IMR-90 (cell line): ENCODE results near the gene KLRB1. TPM values are rescaled to one million over a fixed set of nuclear protein-coding genes. Genes with fewer than 3 reads are reported as not detected.

Experiments
- ATAC-seq: fragments of 200-7000 bp; cut with Tn5 transposase; 2 replicates; pipeline ENCODE4 v1.9.1; 2020; ENCODE audit warnings: low read depth, mild to moderate bottlenecking, moderate library complexity
- BruUV-seq: library from RNA; stranded (reverse); fragments of 400-500 nt; replicated peaks from 2 replicates; lab custom pipeline; 2021; lab: Mats Ljungman, UMichigan
- CTCF ChIA-PET: fragments of 300-600 bp; formaldehyde crosslinking; extraction: SDS; loops from one replicate; lab custom pipeline; 2021; ENCODE audit warnings: antibody characterized with exemption; lab: Yijun Ruan, JAX
- POLR2A ChIA-PET: fragments of 300-600 bp; sonication (Branson Sonifier 250); formaldehyde crosslinking; loops from one replicate; lab custom pipeline; 2022; ENCODE audit warnings: antibody characterized with exemption; ENCODE audit not compliant: unreplicated experiment; lab: Charles Lee
- DNase-seq: peaks from one replicate; pipeline ENCODE4 v3.0.0; 2013
- H2AFZ ChIP-seq: replicated peaks from 2 replicates; pipeline ENCODE3; 2013; ENCODE audit warnings: low read length, mild to moderate bottlenecking; ENCODE audit not compliant: poor library complexity
- H2AK5ac ChIP-seq: 2 replicates; pipeline ENCODE4 v1.6.1; 2013; ENCODE audit warnings: low read depth, low read length, inconsistent platforms
- H2AK9ac ChIP-seq: replicated peaks from 2 replicates; pipeline ENCODE3; 2013; ENCODE audit warnings: mild to moderate bottlenecking, low read depth, low read length, moderate library complexity; ENCODE audit not compliant: poor library complexity
- H2BK120ac ChIP-seq: 2 replicates; pipeline ENCODE4 v1.6.1; 2013; ENCODE audit warnings: low read depth, low read length, inconsistent platforms
- H2BK15ac ChIP-seq: 3 replicates; pipeline ENCODE4 v1.6.1; 2013; ENCODE audit warnings: low read depth, low read length, inconsistent platforms
- H2BK20ac ChIP-seq: 2 replicates; pipeline ENCODE4 v1.6.1; 2013; ENCODE audit warnings: low read depth, mild to moderate bottlenecking, inconsistent platforms, low read length, moderate library complexity
- H2BK5ac ChIP-seq: 2 replicates; pipeline ENCODE4 v1.6.1; 2013; ENCODE audit warnings: mild to moderate bottlenecking, low read depth, low read length, inconsistent platforms; ENCODE audit not compliant: poor library complexity, severe bottlenecking
- H3K14ac ChIP-seq: replicated peaks from 2 replicates; pipeline ENCODE4 v1.6.1; 2013; ENCODE audit warnings: low read depth, low read length, inconsistent platforms
- H3K18ac ChIP-seq: 2 replicates; pipeline ENCODE4 v1.6.1; 2013; ENCODE audit warnings: low read depth, low read length, control low read depth
- H3K23ac ChIP-seq: 2 replicates; pipeline ENCODE4 v1.6.1; 2013; ENCODE audit warnings: low read depth, low read length, inconsistent platforms
- H3K27ac ChIP-seq: 2 replicates; pipeline ENCODE4 v1.5.1; 2013; ENCODE audit warnings: mild to moderate bottlenecking, control low read depth, low read length; ENCODE audit not compliant: insufficient read depth
- H3K27me3 ChIP-seq: 2 replicates; pipeline ENCODE4 v1.6.1; 2013; ENCODE audit warnings: low read length; ENCODE audit not compliant: control insufficient read depth, insufficient read depth
- H3K36me3 ChIP-seq: 2 replicates; pipeline ENCODE4 v1.6.1; 2013; ENCODE audit warnings: low read length, mixed read lengths; ENCODE audit not compliant: control insufficient read depth, insufficient read depth
- H3K4ac ChIP-seq: 2 replicates; pipeline ENCODE4 v1.6.1; 2013; ENCODE audit warnings: low read depth, low read length, inconsistent platforms
- H3K4me1 ChIP-seq: 2 replicates; pipeline ENCODE4 v1.6.1; 2013; ENCODE audit warnings: low read length, mixed read lengths; ENCODE audit not compliant: control insufficient read depth, insufficient read depth
- H3K4me2 ChIP-seq: 2 replicates; pipeline ENCODE4 v1.6.1; 2013; ENCODE audit warnings: low read depth, mild to moderate bottlenecking, control low read depth, low read length, moderate library complexity
- H3K4me3 ChIP-seq: 2 replicates; pipeline ENCODE4 v1.5.1; 2013; ENCODE audit warnings: low read depth, mild to moderate bottlenecking, control low read depth, low read length, moderate library complexity; ENCODE audit not compliant: insufficient read depth
- H3K56ac ChIP-seq: 2 replicates; pipeline ENCODE4 v1.6.1; 2013; ENCODE audit warnings: low read length, inconsistent platforms; ENCODE audit not compliant: insufficient read depth; ENCODE audit errors: extremely low read depth
- H3K79me1 ChIP-seq, 2 experiments: 2 replicates each; pipeline ENCODE4 v1.6.1; 2013; ENCODE audit warnings: low read length in 2 of 2, inconsistent platforms in 1 of 2, low read depth in 1 of 2
- H3K9ac ChIP-seq: 2 replicates; pipeline ENCODE4 v1.6.1; 2013; ENCODE audit warnings: low read depth, low read length, control low read depth
- H3K9me1 ChIP-seq: 2 replicates; pipeline ENCODE4 v1.6.1; 2013; ENCODE audit warnings: low read length, inconsistent platforms; ENCODE audit not compliant: insufficient read depth
- H3K9me3 ChIP-seq: 2 replicates; pipeline ENCODE4 v1.6.1; 2013; ENCODE audit warnings: low read length; ENCODE audit not compliant: control insufficient read depth, insufficient read depth
- H4K20me1 ChIP-seq: 2 replicates; pipeline ENCODE4 v1.6.1; 2013; ENCODE audit warnings: low read length, inconsistent platforms; ENCODE audit not compliant: insufficient read depth
- H4K5ac ChIP-seq: 2 replicates; pipeline ENCODE4 v1.6.1; 2013; ENCODE audit warnings: mild to moderate bottlenecking, low read depth, low read length, control low read depth
- H4K8ac ChIP-seq, 2 experiments: 2 replicates each; pipeline ENCODE4 v1.6.1; 2013; ENCODE audit warnings: low read depth in 2 of 2, low read length in 2 of 2, control low read depth in 1 of 2, inconsistent platforms in 1 of 2
- H4K91ac ChIP-seq: 2 replicates; pipeline ENCODE4 v1.6.1; 2013; ENCODE audit warnings: low read depth, low read length, inconsistent platforms; ENCODE audit not compliant: insufficient read depth
- BHLHE40 ChIP-seq: fragments of 150-350 bp; IDR thresholded peaks from 2 replicates; pipeline ENCODE4 v1.6.1; 2016; ENCODE audit warnings: mild to moderate bottlenecking, low read depth, low read length
- CHD1 ChIP-seq: IDR thresholded peaks from 2 replicates; pipeline ENCODE4 v1.6.1; 2012; ENCODE audit warnings: low read depth, low read length, improper control_type of control experiment
- FOS ChIP-seq: fragments of 150-350 bp; IDR thresholded peaks from 2 replicates; pipeline ENCODE4 v1.6.1; 2016; ENCODE audit warnings: low read depth, low read length
- MAFK ChIP-seq: IDR thresholded peaks from 2 replicates; pipeline ENCODE4 v1.6.1; 2012; ENCODE audit warnings: low read depth, low read length, improper control_type of control experiment
- MAZ ChIP-seq: IDR thresholded peaks from 2 replicates; pipeline ENCODE4 v1.6.1; 2012; ENCODE audit warnings: low read depth, mild to moderate bottlenecking, low read length, improper control_type of control experiment, moderate library complexity, borderline replicate concordance
- MXI1 ChIP-seq: IDR thresholded peaks from 2 replicates; pipeline ENCODE4 v1.6.1; 2012; ENCODE audit warnings: low read depth, mild to moderate bottlenecking, low read length, moderate library complexity, borderline replicate concordance
- NFE2L2 ChIP-seq: fragments of 150-350 bp; IDR thresholded peaks from 2 replicates; pipeline ENCODE4 v1.6.1; 2016; ENCODE audit warnings: low read depth, mild to moderate bottlenecking, low read length
- POLR2A ChIP-seq: IDR thresholded peaks from 2 replicates; pipeline ENCODE4 v1.6.1; 2012; ENCODE audit warnings: mild to moderate bottlenecking, low read depth, low read length
- RAD21 ChIP-seq: IDR thresholded peaks from 2 replicates; pipeline ENCODE4 v1.6.1; 2012; ENCODE audit warnings: low read length, improper control_type of control experiment
- RCOR1 ChIP-seq: IDR thresholded peaks from 2 replicates; pipeline ENCODE4 v1.6.1; 2012; ENCODE audit warnings: mild to moderate bottlenecking, low read length, improper control_type of control experiment; ENCODE audit not compliant: insufficient replicate concordance
- RFX5 ChIP-seq: IDR thresholded peaks from 2 replicates; pipeline ENCODE4 v1.8.0; 2012; ENCODE audit warnings: low read depth, mild to moderate bottlenecking, low read length, moderate library complexity
- SMC3 ChIP-seq: fragments of 150-350 bp; IDR thresholded peaks from 2 replicates; pipeline ENCODE4 v1.6.1; 2016; ENCODE audit warnings: low read depth, mild to moderate bottlenecking, antibody characterized with exemption, low read length, moderate library complexity
- WGBS, 2 experiments: methylation state at CpG; one replicate each; pipeline versions ENCODE4 v1.1.5 to v1.1.7; 2013; ENCODE audit warnings: missing lambda C conversion rate in 2 of 2; ENCODE audit not compliant: insufficient read length in 1 of 2; ENCODE audit errors: extremely low coverage in 2 of 2; 5-methylcytosine and 5-hydroxymethylcytosine counted together
- dilution Hi-C: fragments of 300-500 bp; cut with HindIII; formaldehyde crosslinking; loops from one replicate; pipeline ENCODE4 v1.14.3; 2018; ENCODE audit warnings: low sequenced_read_pairs; ENCODE audit not compliant: unreplicated experiment
- in situ Hi-C: fragments of 300-500 bp; cut with MboI; formaldehyde crosslinking; loops from 3 replicates; pipeline ENCODE4 v1.14.3; 2019; ENCODE audit warnings: low sequenced_read_pairs, inconsistent platforms, mixed read lengths
- intact Hi-C: fragments of 100-400 bp; cut with micrococcal nuclease; formaldehyde crosslinking; loops from 2 replicates; pipeline ENCODE4 v1.10.0; 2022
- polyA plus RNA-seq, 3 experiments: library from polyadenylated mRNA; depleted of rRNA; stranded (reverse); fragments of >200 nt; gene quantifications; 2 replicates each; pipeline ENCODE4 v1.2.3, GENCODE V29; 2012; ENCODE audit warnings: low replicate concordance in 1 of 3
- total RNA-seq: library from RNA; depleted of rRNA; stranded (reverse); fragments of >200 nt; gene quantifications from 2 replicates; pipeline ENCODE4 v1.2.3, GENCODE V29; 2012
- TF ChIP-seq, protein P1 (sequence below): fragments of 150-350 bp; IDR thresholded peaks from 2 replicates; pipeline ENCODE4 v1.6.1; 2017; ENCODE audit warnings: mild to moderate bottlenecking, antibody characterized with exemption, low read length, low read depth
- TF ChIP-seq, protein P2 (sequence below): conservative IDR thresholded peaks from 2 replicates; pipeline ENCODE4 v1.5.1; 2012; ENCODE audit warnings: mild to moderate bottlenecking, low read depth, low read length, improper control_type of control experiment
- TF ChIP-seq, protein P3 (sequence below): fragments of 150-350 bp; IDR thresholded peaks from 2 replicates; pipeline ENCODE4 v1.6.1; 2016; ENCODE audit warnings: low read depth, mild to moderate bottlenecking, low read length, moderate library complexity, borderline replicate concordance

The KLRB1 gene
- total and polyA plus RNA-seq, 2 of the 4 experiments (the other 2 are of a cell fraction) = not detected

DNA sequence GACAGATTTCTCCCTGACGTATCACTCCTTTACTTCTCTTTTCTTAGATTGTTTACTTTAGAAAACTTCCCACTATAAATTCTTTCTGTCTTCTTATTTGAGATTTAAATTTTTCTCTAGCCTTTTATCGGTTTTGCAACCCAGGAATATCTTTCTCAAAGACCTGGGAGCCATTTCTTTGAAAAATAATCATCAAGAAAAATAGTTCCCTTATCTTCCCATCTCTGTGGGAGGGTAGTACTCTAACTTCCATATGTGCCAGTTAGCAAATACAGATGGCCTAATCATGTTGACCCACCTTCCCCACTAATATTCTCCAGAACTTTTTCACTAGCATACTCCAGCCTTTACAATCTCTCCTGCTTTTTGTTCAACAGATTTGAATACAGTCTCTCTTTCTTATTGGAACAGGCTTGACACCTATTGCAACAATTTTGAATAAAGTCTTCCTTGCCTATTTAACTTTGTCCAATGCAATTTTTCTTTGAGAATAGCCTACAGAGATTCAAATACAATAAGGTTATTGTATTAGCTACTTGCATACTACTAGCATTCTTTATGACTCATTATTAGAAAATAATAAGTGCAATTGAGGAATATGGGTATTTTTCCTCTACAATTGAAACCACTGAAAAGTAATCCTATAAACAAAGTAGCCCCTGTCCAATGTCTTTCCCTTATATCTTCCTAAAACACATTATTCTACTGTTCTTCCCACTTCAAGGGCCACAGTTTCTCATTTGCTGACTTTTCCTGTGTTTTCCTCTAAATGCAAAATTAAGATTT lies 27.4 kb upstream of the KLRB1 start:
- Histone ChIP-seq H4K20me1 (no peaks in the 10 kb centered on the region), H2BK5ac (no peak overlapping the region), H3K23ac (no peak overlapping the region), H3K27ac (no peak overlapping the region), H2AK5ac (no peak overlapping the region), H3K18ac (no peak overlapping the region), H2BK20ac (no peak overlapping the region), H3K27me3 (no peaks in the 10 kb centered on the region; the same call in 1 of the 2 replicates), H3K9me1 (no peaks in the 10 kb centered on the region), H3K4me3 (no peak overlapping the region), H3K4ac (no peak overlapping the region), H2AFZ (no peak overlapping the region), H3K9ac (no peak overlapping the region), H3K56ac (no peak overlapping the region), H3K9me3 (no peaks in the 10 kb centered on the region), H2BK120ac (no peak overlapping the region), H2BK15ac (no peak overlapping the region), H3K79me1 (no peaks in the 10 kb centered on the region), H2AK9ac (no peak overlapping the region), H3K4me2 (no peak overlapping the region), H4K91ac (no peak overlapping the region), H3K14ac (no peak overlapping the region), H4K8ac (no peak overlapping the region), H4K5ac (no peak overlapping the region), H3K4me1 (no peaks in the 10 kb centered on the region), H3K36me3 (no peaks in the 10 kb centered on the region)
- in situ Hi-C loops = loop anchor here (5.0 to 25.0 kb wide), 2 partner anchors 72 to 298 kb away; no protein-coding TSS in a partner anchor
- no TSS peak for BruUV-seq
- intact Hi-C loops = loop anchor here (1.0 to 2.0 kb wide), 2 partner anchors 73 to 304 kb away; no protein-coding TSS in a partner anchor
- ATAC-seq (no peak), DNase-seq (no peak)
- no peak for TF ChIP-seq SMC3
- no peak for TF ChIP-seq POLR2A
- TF ChIP-seq RCOR1 = no peak
- TF ChIP-seq MXI1 = no peak
- no peak for TF ChIP-seq RAD21
- no peak for TF ChIP-seq BHLHE40
- TF ChIP-seq CHD1 = no peak
- no peak for TF ChIP-seq RFX5
- TF ChIP-seq, protein P1, sequence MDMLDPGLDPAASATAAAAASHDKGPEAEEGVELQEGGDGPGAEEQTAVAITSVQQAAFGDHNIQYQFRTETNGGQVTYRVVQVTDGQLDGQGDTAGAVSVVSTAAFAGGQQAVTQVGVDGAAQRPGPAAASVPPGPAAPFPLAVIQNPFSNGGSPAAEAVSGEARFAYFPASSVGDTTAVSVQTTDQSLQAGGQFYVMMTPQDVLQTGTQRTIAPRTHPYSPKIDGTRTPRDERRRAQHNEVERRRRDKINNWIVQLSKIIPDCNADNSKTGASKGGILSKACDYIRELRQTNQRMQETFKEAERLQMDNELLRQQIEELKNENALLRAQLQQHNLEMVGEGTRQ = no peak
- TF ChIP-seq, protein P2, sequence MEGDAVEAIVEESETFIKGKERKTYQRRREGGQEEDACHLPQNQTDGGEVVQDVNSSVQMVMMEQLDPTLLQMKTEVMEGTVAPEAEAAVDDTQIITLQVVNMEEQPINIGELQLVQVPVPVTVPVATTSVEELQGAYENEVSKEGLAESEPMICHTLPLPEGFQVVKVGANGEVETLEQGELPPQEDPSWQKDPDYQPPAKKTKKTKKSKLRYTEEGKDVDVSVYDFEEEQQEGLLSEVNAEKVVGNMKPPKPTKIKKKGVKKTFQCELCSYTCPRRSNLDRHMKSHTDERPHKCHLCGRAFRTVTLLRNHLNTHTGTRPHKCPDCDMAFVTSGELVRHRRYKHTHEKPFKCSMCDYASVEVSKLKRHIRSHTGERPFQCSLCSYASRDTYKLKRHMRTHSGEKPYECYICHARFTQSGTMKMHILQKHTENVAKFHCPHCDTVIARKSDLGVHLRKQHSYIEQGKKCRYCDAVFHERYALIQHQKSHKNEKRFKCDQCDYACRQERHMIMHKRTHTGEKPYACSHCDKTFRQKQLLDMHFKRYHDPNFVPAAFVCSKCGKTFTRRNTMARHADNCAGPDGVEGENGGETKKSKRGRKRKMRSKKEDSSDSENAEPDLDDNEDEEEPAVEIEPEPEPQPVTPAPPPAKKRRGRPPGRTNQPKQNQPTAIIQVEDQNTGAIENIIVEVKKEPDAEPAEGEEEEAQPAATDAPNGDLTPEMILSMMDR = no peak
- TF ChIP-seq MAZ = no peak
- TF ChIP-seq NFE2L2 = no peak
- TF ChIP-seq, protein P3, sequence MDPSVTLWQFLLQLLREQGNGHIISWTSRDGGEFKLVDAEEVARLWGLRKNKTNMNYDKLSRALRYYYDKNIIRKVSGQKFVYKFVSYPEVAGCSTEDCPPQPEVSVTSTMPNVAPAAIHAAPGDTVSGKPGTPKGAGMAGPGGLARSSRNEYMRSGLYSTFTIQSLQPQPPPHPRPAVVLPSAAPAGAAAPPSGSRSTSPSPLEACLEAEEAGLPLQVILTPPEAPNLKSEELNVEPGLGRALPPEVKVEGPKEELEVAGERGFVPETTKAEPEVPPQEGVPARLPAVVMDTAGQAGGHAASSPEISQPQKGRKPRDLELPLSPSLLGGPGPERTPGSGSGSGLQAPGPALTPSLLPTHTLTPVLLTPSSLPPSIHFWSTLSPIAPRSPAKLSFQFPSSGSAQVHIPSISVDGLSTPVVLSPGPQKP = no peak
- no peak for TF ChIP-seq MAFK
- no peak for TF ChIP-seq FOS
- dilution Hi-C loops = loop anchor here (10.0 kb wide), 1 partner anchor 70 kb away; no protein-coding TSS in a partner anchor
- no CpG with 5 or more reads among the region's 2 CpGs for WGBS, 2 experiments
- POLR2A ChIA-PET = no interaction called here
- CTCF ChIA-PET = interaction anchor here (0.6 to 2.2 kb wide), 5 partner anchors 65 to 304 kb away, joined by 3 to 9 read pairs (median 5); no protein-coding TSS in a partner anchor
